Central memory CD8-positive, alpha-beta T cell (primary cell): ENCODE measurements around the gene TMC3.

Experiments
- ATAC-seq: fragments of 150-1000 bp; cut with Tn5 transposase; replicated peaks from 2 replicates; pipeline ENCODE4 v1.10.0; 2022; ENCODE audit warnings: mild to moderate bottlenecking, moderate FRiP score, moderate number of reproducible peaks; ENCODE audit not compliant: poor library complexity, severe bottlenecking; ENCODE audit errors: extremely low read depth
- DNase-seq, 2 donors: peaks; one replicate each; pipeline ENCODE4 v3.0.0; 2021; ENCODE audit warnings: low spot score in 2 of 2
- H3K27ac Mint-ChIP-seq: one replicate; pipeline ENCODE4 v1.8.0; 2022; ENCODE audit warnings: low read depth, mild to moderate bottlenecking, moderate library complexity, mixed read lengths
- H3K27me3 Mint-ChIP-seq: one replicate; pipeline ENCODE4 v1.8.0; 2022; ENCODE audit warnings: mixed read lengths
- H3K36me3 Mint-ChIP-seq: one replicate; pipeline ENCODE4 v1.8.0; 2022; ENCODE audit warnings: mild to moderate bottlenecking, moderate library complexity, mixed read lengths; ENCODE audit not compliant: insufficient read depth
- H3K4me1 Mint-ChIP-seq: one replicate; pipeline ENCODE4 v1.8.0; 2022; ENCODE audit warnings: mixed read lengths
- H3K4me3 Mint-ChIP-seq: one replicate; pipeline ENCODE4 v1.8.0; 2022; ENCODE audit warnings: mild to moderate bottlenecking, moderate library complexity, mixed read lengths
- H3K9me3 Mint-ChIP-seq: one replicate; pipeline ENCODE4 v1.8.0; 2022; ENCODE audit warnings: mixed read lengths

TMC3 gene

DNA sequence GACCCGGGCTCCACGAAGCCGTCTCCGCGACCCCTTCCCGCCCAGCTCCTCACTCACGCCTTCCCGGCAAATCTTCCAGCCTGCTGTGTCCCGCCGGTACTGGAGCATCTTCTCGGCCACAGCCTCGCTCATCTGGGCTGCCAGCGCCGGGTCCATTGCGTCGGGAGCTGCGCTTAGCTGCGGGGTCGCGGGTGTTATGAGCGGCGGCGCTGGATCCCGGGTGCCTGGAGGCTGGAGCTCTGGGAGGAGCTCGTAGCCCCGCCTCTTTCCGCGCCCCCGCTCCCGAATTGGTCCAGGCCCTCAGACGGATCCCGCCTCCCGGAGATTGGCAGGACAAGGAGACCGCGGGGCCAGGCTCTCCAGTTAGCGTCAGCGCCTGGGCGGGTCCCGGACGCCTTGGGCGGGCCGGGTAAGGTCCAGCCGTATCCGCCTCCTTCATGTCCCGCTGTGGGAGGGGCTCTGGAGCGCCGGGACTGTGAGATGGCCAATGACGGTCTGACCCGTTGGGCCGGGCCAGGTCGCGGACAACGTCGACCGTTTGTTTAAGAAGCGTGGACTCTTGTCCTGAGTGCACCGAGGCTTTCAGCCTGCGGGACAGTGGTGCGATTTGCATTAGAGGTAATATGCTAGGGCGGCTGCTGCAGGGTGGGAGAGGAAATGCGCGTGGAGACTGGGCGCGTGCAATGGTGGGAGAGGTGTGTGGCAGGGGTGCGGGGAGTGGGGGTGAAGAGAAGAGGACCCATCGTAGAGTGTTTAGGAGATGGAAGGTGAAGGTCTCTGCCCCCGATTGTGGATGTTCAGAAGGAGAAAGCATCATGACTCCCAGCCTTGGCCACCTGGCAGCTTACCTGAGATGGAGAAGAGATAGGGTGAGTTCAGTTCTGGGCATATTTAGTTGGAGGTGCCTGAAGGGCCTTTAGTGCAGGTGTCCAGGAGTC lies 49.8 kb downstream of the TMC3 start, which contains the start of gene STARD5:
Gene STARD5, minus strand, starts transcription at position 198 of the 938 bp plus-strand sequence. Its CDS starts 42 bp downstream, at position 156.
- H3K9me3 Mint-ChIP-seq = no peaks in the 10 kb centered on the region
- H3K27me3 Mint-ChIP-seq = no peaks in the 10 kb centered on the region
- H3K4me3 Mint-ChIP-seq = peak within 1 kb of the TSS; percentile 89
- H3K36me3 Mint-ChIP-seq = peaks cover 4% of the 10 kb centered on the region
- ATAC-seq = peak; percentile 97
- peak within 1 kb of the TSS; percentile 81 for H3K27ac Mint-ChIP-seq
- H3K4me1 Mint-ChIP-seq = peaks cover 28% of the 10 kb centered on the region
- peak; percentile 85 to 86 for DNase-seq

DNA sequence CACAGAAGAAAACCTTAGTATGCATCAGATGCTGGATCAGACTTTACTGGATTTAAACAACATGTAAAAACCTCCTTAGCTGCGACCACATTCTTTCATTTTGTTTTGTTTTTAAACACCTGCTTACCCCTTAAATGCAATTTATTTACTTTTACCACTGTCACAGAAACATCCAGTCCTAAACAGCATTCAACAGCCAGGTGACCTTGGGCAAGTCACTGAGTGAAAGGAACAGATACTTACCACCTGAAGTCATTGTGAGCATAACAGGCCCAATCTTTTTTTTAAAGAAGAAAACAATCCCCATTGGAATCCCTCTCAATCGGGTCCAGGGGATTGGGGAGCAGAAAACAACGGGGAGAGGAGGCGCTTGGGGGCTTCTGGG lies 50.5 kb downstream of the TMC3 start:
- DNase-seq (no peak), ATAC-seq (no peak)
- Mint-ChIP-seq H3K9me3 (no peaks in the 10 kb centered on the region), H3K36me3 (peaks cover 4% of the 10 kb centered on the region), H3K4me3 (peak overlapping the region; percentile 89), H3K27ac (peak overlapping the region; percentile 81), H3K4me1 (peaks cover 28% of the 10 kb centered on the region), H3K27me3 (no peaks in the 10 kb centered on the region)

DNA sequence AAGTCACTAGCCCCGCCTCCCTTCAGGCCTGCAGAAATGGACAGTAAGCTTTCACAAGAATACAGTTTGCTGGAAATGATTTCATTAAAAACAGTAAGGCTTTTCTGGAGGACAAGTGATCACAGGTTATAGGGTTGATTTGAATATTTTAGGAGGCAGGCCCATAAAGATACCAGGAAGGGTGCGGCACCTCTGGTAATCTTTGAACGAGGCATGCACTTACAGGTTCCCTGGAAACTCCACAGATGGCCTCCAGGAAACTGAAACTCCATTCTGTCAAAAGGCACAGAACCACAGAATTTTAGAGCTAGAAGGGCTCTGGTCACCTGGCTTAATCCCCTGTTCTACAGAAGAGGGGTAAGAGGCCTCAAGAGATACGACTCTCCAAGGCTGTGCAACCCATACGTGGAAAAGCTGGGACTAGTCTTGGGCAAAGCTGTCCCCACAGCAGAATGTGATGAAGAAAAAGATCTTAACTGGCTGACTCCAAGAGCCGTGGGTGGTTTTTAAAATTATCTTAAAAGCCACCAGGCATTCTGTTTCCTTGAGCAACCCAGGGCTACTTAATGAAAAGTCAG lies 51.2 kb downstream of the TMC3 start:
- no peak overlapping the region for H3K27ac Mint-ChIP-seq
- H3K4me1 Mint-ChIP-seq = peaks cover 28% of the 10 kb centered on the region
- DNase-seq (no peak), ATAC-seq (no peak)
- H3K9me3 Mint-ChIP-seq = no peaks in the 10 kb centered on the region
- H3K27me3 Mint-ChIP-seq = no peaks in the 10 kb centered on the region
- H3K36me3 Mint-ChIP-seq = peaks cover 4% of the 10 kb centered on the region
- peak overlapping the region; percentile 19 for H3K4me3 Mint-ChIP-seq

DNA sequence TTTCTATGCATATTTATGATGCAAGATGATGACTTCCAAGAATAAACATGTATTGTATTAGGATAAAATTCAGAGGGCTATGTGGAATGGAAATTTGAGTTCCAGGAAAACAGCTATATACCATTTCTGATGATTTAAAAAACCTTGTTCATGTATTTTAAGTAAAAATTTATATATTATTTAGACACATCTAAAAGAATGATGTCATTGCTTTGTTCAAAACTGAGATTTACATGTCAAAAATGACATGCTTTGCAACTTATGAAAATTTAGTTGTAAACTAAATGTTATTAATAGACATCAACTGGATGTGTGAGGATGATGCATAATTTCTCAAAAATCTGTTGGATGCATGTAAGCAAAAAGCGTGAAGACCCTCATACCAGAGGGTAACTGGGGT lies 52.3 kb downstream of the TMC3 start:
- Mint-ChIP-seq H3K4me1 (peaks cover 29% of the 10 kb centered on the region), H3K4me3 (no peak overlapping the region), H3K27ac (no peak overlapping the region), H3K27me3 (no peaks in the 10 kb centered on the region), H3K9me3 (no peaks in the 10 kb centered on the region), H3K36me3 (peaks cover 7% of the 10 kb centered on the region)
- DNase-seq (no peak), ATAC-seq (no peak)

DNA sequence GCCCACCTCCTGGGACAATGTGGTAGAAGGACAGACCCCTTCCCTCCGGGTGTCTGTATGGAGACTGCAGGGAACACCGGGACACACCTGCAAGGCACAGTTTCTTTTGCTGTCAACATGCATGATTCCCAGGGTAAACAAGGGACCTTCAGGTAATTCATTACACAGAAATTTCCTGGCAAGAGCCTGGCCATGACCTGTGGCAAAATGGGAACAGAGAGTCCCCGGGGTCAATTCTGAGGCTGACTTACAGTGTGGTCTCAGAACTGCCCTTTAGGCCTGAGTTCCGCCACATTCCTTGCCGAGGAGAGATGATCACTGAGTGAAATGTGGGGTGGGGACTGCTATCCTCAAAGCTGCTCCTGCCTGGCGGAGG lies 56.4 kb downstream of the TMC3 start:
- Mint-ChIP-seq H3K4me3 (no peak overlapping the region), H3K9me3 (no peaks in the 10 kb centered on the region), H3K27ac (no peak overlapping the region), H3K4me1 (peaks cover 38% of the 10 kb centered on the region), H3K27me3 (no peaks in the 10 kb centered on the region), H3K36me3 (peaks cover 19% of the 10 kb centered on the region)
- DNase-seq = no peak
- ATAC-seq = no peak

DNA sequence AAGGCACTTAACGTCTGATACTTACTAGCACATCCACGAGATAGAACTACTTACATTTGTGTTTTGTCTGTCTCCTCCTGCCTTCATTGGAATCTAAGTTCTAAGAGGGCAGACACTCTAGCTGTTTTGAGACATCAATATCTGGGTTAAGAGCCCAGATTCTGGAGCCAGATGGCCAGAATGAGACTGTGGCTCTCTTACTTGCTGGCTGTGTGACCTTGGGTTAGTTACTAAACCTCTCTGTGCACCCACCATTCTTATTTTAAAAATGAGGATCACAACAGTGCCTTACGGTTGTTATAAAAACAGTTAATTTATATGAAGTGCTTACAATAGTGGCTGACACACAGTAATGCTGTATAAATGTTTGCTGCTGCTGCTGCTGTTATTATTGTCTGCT lies 57.7 kb downstream of the TMC3 start:
- H3K36me3 Mint-ChIP-seq = peaks cover 22% of the 10 kb centered on the region
- H3K27me3 Mint-ChIP-seq = no peaks in the 10 kb centered on the region
- H3K4me1 Mint-ChIP-seq = peaks cover 48% of the 10 kb centered on the region
- H3K9me3 Mint-ChIP-seq = no peaks in the 10 kb centered on the region
- DNase-seq (no peak), ATAC-seq (no peak)
- H3K27ac Mint-ChIP-seq = peak overlapping the region; percentile 86
- H3K4me3 Mint-ChIP-seq = no peak overlapping the region

DNA sequence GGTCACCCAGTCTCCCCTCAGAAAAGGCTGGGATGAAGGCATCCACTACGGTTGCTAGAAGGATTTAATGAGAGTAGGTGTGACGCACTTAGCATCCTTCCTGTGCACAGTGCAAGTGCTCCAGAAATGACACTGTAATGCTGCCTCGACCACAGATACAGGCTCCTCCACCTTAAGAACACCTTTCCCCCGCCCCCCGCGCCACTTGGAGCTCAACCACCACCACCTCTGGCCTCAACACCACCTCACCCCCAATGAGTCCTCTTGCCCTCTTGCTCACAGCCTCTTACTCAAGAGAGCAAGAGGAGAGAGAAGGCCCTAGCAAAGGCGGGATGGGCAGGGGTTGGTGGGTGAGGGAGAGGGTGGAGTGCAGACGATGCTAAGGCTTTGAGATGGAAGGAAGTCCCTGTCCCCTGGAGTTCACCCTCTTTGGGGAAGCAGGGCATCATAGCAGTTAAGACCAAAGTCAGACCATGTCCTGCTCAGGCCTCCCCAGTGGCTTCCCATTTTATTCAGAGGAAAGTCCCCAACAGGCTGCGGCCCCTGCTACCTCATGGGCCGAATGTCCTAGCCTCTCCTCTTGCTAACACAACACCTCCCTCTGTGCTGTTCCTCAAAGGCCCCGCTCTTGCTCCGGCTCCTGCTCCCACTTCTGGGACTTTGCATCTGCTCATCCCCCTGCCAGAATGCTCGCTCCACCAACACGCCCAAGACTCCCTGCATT lies 58.4 kb downstream of the TMC3 start:
- Mint-ChIP-seq H3K4me3 (no peak overlapping the region), H3K36me3 (peaks cover 26% of the 10 kb centered on the region), H3K27me3 (no peaks in the 10 kb centered on the region), H3K27ac (peak overlapping the region; percentile 86), H3K9me3 (no peaks in the 10 kb centered on the region), H3K4me1 (peaks cover 54% of the 10 kb centered on the region)
- DNase-seq (peak in 1 of 2 donors; percentile 39), ATAC-seq (peak; percentile 82)

DNA sequence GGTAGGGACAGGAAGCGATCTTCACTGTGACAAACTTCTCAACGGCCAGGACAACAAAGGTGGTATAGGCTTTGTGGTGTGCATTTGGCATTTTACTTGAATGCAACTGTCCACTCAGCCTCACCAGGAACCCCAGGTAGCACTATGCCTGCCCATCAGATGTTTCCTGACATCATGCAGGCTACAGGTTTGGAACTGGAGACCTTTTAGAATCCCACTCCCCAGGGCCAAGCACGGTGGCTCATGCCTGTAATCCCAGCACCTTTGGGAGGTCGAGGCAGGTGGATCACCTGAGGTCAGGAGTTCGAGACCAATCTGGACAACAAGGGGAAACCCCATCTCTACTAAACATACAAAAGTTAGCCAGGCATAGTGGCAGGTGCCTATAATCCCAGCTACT lies 59.6 kb downstream of the TMC3 start:
- DNase-seq (no peak), ATAC-seq (no peak)
- H3K27me3 Mint-ChIP-seq = no peaks in the 10 kb centered on the region
- H3K27ac Mint-ChIP-seq = peak overlapping the region; percentile 86
- H3K36me3 Mint-ChIP-seq = peaks cover 31% of the 10 kb centered on the region
- H3K4me1 Mint-ChIP-seq = peaks cover 62% of the 10 kb centered on the region
- no peak overlapping the region for H3K4me3 Mint-ChIP-seq
- no peaks in the 10 kb centered on the region for H3K9me3 Mint-ChIP-seq

DNA sequence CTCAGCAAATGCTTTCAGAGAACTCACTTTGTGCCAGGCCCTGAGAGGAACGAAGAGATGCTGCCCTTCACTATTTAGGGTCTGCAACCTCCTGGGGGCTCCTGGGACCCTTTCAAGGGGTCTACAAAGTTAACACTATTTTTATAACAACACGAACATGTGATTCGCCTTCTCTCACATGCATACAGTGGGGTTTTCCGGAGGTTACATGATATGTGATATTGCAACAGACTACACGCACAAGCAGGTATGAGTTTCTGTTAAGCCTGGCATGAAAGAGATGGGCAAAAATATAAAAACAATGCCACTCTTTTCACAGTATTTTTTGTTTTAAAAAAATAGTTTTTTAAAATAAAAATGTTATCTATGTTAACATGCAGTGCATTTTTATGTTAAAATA lies 60.3 kb downstream of the TMC3 start:
- ATAC-seq (no peak), DNase-seq (no peak)
- Mint-ChIP-seq H3K9me3 (no peaks in the 10 kb centered on the region), H3K36me3 (peaks cover 38% of the 10 kb centered on the region), H3K27me3 (no peaks in the 10 kb centered on the region), H3K4me3 (no peak overlapping the region), H3K27ac (peak overlapping the region; percentile 86), H3K4me1 (peaks cover 66% of the 10 kb centered on the region)

DNA sequence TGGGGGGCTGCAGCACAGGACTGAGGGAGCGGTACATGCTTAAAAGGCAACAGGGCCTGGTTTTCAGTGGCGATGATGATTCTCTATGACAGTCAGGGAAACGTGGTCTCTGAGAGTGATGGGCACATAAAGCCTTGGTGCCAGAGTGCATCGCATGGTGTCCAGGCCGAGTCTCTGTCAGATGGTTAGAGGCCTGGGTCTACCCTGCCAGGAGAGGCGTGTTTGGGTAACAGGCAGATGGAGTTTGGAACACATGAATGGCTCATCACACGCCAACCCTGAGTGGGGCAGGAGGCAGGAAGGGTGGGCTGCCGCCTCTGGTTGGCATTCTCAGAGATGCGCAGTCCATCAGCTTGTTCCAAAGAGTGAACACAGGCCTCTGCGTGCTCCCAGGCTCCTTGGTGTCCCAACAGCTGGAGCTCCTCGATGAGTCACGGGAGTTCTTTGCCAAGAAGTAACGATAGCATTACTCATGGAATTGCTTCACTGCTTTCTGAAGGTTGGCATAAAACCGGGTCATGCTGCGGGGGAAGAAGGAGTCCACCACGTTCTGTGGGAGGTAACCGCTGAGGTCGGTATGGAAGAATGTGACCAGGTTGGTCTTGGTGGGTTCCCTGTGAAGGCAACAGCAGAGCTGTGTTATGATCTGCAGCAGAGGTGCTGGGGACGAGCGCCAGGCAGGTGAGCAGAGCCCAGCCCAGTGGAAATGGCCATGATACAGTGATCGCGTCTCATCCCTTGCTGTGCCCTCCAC lies 61.0 kb downstream of the TMC3 start:
- Mint-ChIP-seq H3K4me3 (no peak overlapping the region), H3K27ac (peak overlapping the region; percentile 47), H3K36me3 (peaks cover 42% of the 10 kb centered on the region), H3K9me3 (no peaks in the 10 kb centered on the region), H3K27me3 (no peaks in the 10 kb centered on the region), H3K4me1 (peaks cover 66% of the 10 kb centered on the region)
- DNase-seq (no peak), ATAC-seq (no peak)

DNA sequence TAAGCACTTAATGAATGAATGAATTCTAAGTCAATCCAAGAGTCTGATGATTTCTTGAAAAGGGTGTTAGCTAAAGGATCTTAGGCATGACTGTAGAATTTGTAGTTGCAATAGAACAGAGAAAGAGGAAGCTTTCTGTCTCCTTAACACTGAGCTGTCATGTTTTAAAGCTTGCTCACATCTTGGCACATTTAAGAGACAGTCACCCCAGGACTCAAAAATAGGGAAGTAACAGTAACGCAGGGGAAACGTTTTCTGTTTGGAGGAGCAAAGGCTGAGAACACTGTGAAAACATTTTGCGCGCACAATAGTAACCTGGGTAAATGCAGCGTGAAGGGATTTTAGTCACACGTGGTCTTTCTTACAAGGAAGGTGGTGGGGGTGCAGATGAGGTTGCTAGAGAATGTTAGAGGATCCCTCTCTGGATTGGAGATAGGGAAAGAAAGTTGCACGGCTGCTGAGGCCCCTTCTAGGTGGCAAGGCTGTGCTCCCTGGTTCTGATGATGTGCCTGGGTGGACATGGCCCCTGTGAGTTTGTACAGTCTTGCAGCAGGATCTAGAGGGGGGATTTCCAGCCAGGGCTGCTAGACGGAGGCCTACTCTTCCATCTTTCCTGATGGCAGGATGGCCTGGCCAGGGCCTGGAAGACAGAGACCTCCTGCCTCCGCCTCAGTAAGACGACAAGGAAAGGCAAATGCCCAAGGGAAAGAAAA lies 62.1 kb downstream of the TMC3 start:
- DNase-seq = no peak
- ATAC-seq = no peak
- Mint-ChIP-seq H3K36me3 (peaks cover 49% of the 10 kb centered on the region), H3K27ac (peak overlapping the region; percentile 47), H3K4me3 (peak overlapping the region; percentile 2), H3K4me1 (peaks cover 68% of the 10 kb centered on the region), H3K27me3 (no peaks in the 10 kb centered on the region), H3K9me3 (no peaks in the 10 kb centered on the region)

DNA sequence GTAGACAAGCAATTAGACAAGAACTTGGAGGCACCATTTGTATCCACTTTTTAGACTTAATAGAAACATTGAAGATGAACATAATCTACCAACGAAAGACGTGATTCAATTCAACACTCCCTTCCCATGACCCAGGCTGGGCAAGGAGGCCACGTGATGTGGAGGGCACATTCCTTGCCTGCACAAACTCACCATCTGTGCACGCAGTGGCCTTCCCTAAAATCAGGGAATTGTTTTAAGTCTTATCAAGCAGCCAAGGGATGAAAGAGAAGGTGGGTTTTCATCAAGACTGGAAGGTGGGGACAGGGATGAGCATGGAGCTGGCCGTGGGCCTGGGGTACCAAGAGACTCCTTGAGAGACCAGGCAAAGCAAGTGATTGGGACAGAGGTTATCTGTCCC lies 63.5 kb downstream of the TMC3 start:
- H3K36me3 Mint-ChIP-seq = peaks cover 59% of the 10 kb centered on the region

More for the DNA sequence above, 63.5 kb downstream of the TMC3 start:
- Mint-ChIP-seq H3K9me3 (no peaks in the 10 kb centered on the region), H3K4me1 (peaks cover 69% of the 10 kb centered on the region), H3K27ac (peak overlapping the region; percentile 65), H3K4me3 (no peak overlapping the region), H3K27me3 (no peaks in the 10 kb centered on the region)
- DNase-seq = no peak
- ATAC-seq = no peak
